NK-92 (cell line): ENCODE measurements around the gene CD80.

Source experiments
- DNase-seq: peaks from one replicate; lab custom pipeline; 2025; ENCODE audit not compliant: unreplicated experiment; lab: John Stamatoyannopoulos, UW

Gene CD80

DNA sequence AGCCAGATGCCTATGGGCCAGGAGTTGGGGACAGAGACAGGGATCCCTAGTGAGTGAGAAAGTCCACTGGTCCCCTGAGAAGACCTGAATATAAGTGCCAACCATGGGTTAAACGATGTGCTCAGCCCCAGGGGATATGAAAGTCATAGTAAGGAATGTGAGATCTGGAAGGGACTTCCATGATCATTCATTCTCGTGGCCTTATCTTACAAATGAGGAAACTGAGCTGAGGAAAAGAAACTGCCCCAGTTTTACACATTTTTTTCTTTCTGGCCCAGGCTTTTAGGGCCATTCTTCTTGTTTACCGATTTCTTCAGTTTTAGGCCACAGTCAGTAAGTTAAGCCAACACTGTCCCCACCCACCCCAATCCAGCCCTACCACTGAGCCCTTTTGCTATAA is 11.1 kb downstream of the CD80 start:
- DNase-seq: no peak

DNA sequence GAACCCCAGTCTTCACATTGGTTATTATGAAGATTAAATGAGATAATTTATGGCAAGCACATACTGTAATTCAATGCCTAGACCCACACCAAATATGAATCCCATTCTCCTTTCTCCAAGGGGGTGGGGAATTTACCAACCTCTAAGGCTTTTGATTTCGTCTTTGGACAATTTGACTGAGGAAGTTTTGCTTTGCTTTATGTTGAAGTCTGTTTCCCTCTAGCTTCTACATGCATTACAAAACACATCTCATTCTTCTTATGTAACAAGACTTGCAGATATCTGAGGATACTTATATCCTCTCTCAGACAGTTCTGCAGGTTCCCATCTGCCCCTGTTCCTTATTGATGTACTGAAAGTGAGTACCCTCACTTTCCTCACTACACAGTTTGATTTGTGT is 12.2 kb downstream of the CD80 start:
- DNase-seq: no peak

DNA sequence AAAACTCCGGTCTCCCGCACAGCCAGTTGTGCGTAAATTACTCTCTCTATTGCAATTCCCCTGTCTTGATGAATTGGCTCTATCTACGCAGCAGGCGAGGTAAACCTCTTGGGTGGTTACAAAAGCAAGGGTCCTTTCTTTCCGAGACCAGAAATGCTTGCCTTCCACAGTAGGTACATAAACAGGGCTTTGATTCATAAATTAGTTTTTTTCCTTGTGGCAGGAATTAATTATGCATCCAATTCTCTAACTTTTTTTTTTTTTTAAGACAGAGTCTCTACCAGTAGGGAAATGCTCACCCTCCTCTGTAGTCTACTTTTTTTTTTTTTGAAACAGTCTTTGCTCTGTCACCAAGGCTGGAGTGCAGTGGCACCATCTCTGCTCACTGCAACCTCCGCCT is 16.3 kb downstream of the CD80 start:
- no peak for DNase-seq

DNA sequence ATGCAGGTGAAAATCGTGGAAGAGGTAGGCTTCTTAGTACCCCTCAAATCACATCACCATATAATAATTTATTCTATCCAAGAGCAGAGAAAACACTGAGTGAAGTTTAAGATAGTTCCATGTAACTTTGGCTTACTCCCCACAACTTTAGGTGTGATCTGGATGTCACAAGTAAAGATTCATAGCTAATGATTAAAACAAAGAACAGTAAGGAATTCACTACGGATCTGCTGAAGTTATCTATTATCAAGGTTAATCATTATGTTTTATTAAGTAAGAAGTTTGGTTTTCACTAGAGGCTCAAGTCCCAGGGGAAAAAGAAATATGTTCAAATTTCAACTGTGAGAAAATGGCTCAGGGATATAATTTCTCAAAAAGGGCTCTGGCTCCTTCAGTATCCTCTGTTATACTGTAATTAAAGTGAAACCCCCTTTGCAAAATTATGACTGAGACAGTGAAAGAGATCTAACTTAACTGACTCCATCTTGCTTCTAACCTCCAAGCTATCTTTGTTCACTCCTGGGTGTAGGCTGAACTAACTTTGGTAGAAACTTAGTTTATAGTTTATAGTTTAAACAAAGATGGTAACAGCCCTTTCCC is 17.1 kb downstream of the CD80 start:
- DNase-seq: no peak

DNA sequence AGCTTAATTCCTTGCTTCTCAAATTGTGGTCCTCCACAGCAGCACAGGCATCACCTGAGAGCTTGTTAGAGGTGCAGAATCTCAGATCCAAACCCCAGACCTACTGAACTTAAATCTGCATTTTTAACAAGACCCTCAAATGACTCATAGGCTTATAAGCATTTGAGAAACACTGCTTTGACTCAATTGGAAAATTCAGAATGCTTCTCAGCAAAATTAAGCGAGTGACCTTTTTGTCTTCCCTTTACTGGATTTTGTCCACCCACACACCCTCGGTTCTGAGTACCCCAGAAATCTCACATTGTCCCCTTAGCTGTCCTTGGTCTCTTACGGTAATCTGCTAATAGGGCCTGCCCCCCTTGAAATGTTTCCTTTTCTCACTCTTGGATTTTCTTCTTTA is 17.9 kb downstream of the CD80 start:
- no peak for DNase-seq

DNA sequence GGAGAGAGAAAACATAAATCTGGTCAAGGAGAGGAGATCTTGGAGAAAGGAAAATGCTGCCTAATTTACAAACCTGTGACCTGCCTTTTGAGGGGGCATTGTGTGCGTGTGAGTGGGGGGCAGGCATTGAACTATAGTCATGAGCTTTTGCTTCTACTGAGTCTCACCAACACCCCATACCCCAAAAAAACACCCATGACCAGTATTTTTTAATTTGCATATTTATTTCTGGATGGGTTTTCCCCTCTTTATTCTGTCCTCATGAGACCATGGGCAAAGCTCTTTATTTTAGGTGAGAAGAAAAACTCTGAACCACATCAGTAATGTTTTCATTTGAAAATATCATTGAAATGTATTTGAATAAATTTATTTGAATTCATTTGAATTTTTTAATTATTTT is 20.6 kb downstream of the CD80 start:
- no peak for DNase-seq

DNA sequence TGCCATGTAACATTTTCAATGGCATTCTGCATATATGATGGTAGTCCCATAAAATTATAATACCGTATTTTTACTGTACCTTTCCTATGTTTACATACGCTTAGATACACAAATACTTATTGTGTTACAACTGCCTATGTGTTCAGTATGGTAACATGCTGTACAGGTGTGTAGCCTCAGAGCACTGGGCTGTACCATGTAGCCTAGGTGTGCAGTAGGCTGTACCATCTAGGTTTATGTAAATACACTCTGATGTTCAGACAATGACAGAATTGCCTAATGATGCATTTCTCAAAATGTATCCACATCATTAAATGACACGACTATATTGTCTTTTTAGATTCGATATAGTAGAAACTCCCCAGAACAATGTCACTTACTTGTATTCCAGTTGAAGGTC is 22.7 kb downstream of the CD80 start:
- no peak for DNase-seq

DNA sequence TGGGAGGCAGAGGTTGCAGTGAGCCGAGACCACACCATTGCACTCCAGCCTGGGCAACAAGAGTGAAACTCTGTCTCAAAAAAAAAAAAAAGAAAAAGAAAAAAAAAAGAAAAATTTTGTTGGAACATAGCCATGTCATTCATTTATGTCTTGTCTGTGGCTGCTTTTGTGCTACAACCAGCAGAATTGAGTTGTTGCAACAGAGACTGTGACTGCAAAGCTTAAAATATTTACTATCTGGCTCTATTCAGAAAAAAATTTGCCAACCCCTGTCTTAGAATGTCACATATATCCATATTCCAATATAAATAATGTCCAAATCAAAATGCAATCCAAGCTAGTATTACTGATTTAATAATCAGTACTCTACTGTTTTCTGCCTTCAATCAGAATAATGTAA is 25.1 kb downstream of the CD80 start:
- DNase-seq: no peak

DNA sequence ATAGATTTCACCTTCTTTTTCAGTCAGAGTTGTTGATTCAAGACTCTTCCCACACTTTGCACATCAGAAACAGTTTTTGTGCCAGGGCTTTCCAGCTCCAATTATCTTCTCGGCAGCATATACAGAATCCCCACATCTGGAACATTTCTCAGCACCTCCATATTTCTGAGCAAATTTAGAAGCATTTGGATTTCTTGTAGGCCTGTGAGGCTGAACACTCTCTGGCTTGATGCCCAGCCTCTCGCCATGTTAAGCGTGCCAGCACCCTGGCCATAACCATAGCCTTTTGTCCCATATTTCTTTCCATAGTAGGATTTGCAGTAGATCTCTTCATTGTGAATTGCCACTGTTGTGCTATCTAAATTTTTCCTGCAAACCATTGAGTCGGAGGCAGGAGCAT is 28.3 kb downstream of the CD80 start:
- no peak for DNase-seq

DNA sequence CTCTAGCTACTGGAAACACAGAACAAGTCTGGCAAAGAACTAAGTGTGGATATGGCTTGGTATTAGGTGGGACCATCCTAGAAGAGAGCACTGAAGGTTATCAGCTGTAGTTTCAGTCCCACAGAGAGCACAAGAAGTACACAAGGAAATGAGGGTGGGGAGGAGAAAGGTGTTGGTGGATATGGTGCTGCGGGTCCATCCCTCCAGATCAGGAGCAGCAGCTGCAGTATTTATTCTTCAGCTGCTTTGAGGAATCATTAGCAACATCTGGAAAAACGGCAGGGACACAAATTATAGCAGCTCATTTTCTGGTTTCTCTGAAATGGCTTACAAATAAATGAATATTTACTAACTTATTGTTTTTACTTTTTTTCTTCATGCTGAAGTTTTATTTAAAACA is 29.0 kb downstream of the CD80 start:
- DNase-seq: no peak

DNA sequence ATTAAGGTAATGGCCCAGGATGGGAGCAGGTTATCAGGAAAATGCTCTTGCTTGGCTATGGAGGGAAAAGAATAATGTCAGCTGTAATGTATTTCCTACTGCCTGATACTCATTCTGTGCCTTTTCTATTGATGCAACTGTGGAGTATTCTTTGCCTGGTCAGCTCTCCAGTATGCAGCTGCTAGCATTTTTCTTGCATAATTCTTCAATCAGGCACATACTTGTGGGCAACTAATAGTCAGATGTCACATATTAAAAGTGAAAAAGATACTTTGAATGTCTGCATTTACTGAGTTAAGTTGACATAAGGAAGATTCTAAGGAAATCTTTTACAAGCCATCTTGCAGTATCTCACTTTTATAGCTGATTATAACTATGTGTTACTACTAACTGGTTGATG is 29.5 kb downstream of the CD80 start:
- no peak for DNase-seq

DNA sequence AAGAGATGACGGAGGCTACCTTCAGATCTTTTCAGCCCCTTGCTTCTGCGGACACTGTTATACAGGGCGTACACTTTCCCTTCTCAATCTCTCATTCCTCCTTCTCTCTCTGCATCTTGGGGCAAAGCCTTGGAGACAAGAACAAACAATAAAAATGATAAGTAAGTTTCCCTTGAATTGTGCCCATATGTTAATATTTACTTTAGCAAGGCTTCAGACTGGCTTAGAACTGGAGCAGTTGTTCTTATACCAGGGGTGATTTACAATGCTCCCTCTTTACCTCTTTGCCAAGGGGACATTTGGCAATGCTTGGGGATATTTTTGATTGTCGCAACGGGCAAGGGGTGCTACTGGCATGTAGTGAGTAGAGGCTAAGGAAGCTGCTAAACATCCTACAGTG is 31.7 kb downstream of the CD80 start:
- DNase-seq: no peak

DNA sequence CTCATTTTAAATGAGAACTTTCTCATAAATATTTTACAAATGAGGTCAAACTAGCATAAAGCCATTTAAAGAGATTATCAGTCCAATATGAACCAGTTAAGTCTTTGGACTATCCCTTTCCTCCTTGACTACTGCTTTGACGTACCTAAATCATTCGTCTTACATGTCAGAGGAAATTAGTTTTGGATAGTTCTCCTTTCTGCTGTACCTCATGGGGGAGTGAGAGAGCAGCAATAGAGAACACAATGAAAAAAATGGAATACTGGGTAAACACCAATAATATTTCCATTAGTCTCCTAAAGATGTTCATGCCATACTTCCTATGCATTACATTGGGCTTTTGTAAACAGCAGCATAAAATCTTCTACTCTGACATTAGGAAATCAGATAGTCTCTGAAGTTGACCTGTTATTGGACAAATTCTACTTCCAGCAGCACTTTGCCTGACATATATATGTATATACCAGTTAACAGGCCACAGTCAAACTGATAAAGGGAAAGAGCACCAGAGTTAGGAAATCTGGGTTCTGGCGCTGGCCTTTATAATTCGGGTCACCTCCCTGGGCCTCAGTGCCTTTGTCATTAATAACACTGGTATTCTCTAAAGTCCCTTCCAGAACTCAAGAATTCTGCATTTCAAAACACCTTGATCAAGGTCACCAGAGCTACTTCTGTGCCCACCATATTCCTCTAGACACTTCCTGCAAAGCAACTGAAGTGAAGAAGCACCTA is 34.3 kb downstream of the CD80 start:
- no peak for DNase-seq

DNA sequence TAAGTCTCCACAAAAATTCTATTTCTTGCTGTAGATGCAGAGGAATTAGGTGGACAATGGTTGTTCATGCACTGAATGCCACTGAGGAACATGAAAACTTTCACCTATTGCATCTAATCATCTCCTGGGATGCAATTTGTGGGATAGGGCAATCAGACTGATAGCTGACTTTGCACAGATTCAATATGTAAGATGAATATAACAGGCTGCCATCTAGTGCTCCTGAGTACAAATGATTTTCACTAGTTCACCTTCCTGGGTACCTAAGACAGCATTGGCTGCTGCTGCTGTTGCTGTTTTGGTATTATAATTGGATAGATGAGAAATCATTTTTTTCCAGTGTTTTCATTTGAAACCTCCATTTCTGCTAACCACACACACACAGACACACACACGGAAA is 41.4 kb downstream of the CD80 start:
- DNase-seq: no peak

DNA sequence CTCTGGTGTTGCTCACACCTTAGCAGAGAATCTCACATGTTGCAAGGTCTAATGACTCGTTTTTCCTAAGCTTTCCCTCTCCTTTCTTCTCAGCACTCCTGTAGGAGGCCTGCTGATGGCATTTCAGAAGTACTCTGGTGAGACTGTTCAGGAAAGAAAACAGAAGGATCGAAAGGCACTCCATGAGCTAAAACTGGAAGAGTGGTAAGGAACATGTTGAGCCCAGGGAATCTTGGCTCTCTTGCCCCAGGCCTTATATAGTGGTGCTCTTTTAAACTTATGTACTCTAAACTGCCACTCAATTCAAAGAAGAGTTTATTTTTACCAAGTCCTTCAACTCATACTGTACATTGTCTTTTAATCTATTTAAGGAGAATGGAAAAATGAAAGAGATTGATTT is 42.3 kb downstream of the CD80 start:
- no peak for DNase-seq

DNA sequence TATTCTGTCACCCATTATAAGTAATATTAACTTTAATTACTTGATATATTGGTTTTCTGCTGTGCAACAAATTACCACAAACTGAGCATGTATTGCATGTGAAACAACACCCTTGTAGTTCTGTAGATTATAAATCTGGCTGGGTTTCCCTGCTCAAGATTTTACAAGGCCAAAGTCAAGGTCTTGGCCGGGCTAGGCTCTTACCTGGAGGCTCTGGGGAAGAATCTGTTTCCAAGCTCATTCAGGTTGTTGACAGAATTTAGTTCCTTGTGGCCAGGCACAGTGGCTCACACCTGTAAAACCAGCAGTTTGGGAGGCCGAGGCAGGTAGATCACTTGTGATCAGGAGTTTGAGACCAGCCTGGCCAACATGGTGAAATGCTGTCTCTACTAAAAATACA is 44.8 kb downstream of the CD80 start:
- DNase-seq: no peak

DNA sequence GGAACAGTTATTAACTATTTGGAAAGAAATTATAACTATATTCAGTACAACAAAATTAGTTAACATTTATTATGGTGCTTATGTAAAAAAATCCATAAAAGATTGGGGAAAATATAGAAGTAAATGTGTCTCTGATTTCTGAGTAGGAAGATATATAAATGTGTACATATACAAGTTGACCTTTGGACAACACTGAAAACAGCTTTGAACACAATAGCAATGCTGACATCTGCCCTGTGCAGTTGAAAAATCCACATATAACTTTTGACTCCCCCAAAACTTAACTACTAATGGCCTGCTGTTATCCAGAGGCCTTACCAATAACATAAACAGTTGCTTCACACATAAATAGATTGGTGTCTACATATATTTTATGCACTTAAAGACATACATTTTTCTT is 48.7 kb downstream of the CD80 start:
- DNase-seq: no peak

DNA sequence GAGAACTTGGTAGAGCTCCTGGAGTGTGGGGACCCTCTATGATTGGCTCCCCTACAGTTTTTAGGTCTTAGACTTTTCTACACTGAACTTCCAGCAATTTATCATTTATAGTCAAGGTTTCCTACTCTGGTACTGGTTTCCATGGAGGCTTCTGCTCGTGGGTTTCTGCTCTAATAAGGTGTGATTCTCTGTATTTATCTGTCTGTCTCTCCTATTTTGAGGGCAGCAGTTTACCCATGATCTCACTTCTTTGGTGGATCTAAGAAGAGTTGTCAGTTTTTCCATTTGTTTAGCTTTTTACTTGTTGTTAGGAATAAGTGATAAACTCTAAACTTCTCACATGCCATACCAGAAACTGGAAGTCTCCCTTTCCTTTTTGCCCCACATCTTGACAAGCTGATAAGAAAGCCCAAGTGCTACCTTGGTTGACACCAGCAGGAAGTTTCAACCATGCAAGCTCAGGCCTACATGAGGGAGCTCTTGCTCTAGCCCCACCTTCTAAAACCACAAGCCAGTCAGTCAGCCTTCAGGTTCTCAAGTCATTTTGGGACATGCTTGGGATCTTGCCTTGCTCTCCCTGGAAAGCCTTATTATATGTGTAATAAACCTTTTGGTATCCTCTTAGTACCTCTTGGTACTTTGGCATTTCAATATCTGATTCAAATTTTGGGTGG is 51.1 kb downstream of the CD80 start:
- DNase-seq: no peak

DNA sequence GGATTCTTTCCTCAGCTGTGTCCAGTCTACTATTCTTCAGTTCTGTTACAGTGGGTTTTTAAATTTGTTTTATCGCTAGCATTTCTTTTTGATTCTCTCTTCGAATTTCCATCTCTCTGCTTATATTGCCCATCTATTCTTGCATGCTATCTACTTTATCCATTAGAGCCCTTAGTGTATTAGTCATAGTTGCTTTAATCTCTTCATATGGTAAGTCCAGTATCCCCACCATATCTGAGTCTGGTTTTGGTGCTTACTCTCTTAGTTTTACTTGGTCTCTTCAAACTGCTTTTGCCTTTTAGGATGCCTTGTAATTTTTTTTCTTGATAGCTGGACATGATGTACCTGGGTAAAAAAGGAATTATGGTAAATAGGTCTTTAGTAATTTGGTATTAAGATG is 52.0 kb downstream of the CD80 start:
- no peak for DNase-seq

DNA sequence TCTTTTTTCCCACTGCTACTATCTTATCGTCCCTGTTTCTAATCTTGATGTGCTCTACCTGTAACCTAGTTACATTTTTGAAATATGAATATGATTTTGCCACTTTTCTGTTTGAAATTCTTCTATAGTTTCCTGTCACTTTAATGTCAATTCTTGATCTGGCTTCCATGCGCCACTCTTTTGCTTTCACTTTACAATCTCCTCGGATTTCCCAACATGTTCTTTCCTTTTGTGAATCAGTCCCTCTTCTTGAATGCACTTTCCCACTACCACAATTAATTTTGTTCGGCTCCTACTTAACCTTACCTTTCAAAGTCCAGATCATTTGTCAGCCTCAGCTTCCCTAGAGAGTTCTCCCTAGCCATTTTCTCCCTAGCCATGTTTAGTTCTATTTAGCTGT is 52.8 kb downstream of the CD80 start:
- no peak for DNase-seq

DNA sequence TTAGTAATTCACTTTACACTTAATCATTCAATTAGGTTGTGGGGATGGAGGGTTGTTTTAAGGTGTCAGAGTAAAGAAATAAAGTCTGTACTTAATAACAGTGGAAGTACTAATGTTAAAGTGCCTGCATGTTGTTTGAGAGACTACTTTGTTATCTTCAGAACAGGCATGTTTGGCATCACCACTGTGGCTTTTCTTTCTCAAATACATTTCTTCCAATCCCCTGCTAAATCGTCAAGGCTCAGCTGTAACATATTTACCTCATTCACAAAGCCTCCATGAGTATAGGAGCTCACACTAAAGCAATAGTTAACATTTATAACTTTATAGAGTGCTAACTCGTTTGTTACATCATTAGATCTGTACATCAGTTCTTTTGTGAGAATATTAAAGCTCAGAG is 58.5 kb downstream of the CD80 start:
- DNase-seq: no peak

DNA sequence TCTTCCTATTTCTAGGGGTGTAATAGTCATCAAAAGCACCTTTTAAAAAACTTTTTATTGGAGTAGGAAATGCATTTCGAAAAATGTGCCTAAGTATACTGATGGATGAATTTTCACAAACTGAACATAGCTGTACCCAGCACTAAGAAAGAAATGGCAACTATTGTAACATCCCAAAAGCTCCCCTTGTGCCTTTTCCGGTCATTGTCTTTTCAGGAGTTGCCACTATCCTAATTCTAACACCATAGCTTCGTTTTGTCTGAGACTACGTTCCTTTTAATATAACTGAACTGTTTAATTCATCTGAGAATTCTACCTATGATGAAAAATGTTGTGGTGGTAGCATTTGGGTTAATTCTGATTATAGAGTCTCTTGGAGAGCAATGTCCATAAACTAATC is 59.1 kb downstream of the CD80 start:
- DNase-seq: no peak
